GM18870 (cell line): ENCODE measurements around the gene CEP57L1.
"Not testable (repeated sequence)": the region's sequence is repeated elsewhere in the genome, so short reads cannot be mapped to it uniquely, and the experiment has no call there.

Source experiments
- ATAC-seq: cut with Tn5 transposase; IDR thresholded peaks from one replicate; pipeline ENCODE4 v1.9.1; 2021; ENCODE audit warnings: moderate library complexity; ENCODE audit not compliant: unreplicated experiment

Gene CEP57L1

DNA sequence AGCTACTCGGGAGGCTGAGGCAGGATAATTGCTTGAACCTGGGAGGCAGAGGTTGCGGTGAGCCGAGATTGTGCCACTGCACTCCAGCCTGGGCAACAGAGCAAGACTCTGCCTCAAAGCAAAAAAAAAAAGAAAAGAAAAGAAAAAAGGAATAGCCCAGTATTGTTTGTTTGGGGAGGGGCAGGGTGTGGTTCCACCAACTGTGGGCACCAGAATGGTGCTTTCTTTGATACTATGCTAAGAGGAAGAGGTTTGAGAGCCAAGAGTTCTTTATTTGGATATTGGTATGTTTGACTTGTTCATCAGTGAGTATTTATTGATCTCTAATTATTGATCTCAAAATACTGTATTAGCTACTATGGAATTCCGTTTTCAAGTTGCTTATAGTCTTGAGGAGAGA is 72.3 kb downstream of the CEP57L1 start:
- no peak for ATAC-seq

DNA sequence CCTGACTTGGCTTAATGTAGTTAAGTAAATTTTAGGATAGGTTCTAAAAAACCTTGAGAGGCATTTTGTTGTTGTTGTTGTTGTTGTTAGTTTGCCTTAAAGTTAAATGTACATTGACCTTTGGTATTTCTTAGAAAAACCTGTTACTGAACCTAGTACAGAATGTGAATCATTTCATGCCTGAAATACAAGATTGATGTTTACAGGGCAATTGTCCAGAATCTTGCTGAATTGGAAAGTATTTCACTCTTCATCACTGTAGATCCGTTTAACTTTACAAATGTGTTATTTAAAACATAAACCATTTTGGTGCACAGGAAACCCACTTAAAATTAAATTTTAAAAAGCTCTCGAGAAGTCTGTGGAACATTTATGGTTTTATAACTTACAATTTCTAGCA is 75.0 kb downstream of the CEP57L1 start:
- ATAC-seq: no peak

DNA sequence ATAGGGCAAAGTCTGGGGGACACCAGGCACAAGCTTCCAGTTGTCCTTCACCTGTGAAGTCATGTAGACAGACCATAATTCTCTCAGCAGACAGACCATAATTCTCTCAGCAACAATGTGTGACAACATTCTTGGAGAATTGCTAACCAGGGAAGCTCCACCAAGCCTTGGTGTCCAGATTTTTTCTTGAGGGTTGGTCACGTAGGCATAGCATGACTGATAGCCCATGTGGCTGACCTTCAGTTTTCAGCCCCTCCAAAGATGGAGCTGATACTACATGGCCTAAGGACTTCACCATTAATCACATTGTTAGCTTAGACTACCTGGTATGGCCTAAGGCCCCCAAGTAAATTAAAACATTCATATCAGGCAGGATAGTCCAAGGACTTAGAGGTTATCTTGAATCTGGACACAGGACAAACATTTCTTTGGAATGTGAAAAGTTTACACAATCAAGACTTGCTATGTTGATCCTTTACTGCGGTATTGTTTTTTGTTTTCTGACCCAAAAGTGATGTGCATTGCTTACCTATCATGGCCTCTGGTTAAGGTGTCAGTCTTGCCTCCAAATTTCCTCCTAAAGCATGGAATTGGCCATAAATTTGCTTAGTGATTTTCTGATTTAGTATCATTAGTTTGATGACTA is 76.9 kb downstream of the CEP57L1 start:
- ATAC-seq: no peak

DNA sequence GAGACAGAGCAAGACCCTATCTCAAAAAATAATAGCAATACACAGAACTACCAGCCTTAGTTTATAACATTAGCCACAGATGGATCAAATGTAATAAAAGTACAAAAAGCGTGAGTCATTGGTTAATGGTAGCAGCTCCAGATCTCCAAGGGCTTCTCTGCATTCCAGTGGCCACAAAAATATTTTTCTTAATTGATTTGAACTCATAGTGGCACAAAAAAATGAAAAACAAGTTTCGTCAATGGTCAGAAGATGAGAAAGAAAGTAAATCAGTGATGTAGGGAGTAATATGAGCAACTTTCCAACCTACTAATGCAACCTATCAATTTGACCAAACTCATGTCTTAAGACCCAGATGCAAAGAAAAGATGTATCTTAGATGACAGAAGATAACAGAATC is 79.6 kb downstream of the CEP57L1 start:
- no peak for ATAC-seq

DNA sequence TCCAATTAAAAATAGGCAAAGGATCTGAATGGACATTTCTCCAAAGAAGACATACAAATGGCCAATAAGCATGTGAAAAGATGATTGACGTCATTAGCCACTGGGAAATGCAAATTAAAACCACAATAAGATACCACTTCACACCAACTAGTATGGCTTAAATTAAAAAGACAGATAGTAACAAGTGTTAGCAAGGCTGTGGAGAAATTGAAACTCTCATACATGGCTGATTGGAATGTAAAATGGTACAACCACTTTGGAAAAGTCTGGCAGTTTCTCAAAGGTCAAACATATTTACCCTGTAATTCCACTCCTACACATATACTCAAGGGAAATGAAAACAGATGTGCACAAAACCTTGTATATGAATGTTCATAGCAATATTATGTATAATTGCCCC is 83.6 kb downstream of the CEP57L1 start:
- ATAC-seq: no peak

DNA sequence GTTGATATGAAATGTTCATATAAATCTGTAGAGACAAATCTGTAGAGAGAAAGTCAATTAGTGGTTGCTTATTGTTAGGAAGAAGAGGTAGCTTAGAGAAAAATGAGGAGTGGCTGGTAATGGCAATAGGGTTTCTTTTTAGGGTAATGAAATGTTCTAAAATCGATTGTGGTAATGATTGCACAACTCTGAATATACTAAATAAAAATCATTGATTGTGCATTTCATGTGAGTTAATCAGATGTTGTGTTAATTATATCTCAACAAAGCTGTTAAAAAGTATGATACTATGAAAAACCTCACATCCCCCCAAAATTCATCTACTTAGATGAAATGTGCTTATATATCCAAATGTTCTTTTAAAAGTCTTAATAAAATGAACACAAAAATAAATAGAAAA is 84.2 kb downstream of the CEP57L1 start:
- ATAC-seq: no peak

DNA sequence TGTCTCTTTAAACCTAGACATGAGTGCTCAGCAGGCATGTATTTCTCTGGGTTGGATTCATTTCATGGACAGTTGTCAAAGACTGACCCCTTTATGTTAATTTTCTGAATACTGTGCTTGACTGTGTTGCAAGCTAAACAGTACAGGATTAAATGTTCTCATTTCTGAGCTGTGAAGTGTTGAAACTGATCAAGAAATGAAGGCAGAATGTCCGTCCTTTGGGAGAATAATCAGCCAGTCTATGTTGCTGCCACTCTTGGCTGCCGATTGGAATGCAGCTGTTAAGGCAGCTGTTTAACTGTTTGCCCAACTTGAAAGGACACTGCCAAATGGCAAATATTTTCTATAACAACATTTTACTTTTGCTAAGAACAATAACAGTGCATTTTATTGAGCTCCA is 87.3 kb downstream of the CEP57L1 start:
- ATAC-seq: no peak

DNA sequence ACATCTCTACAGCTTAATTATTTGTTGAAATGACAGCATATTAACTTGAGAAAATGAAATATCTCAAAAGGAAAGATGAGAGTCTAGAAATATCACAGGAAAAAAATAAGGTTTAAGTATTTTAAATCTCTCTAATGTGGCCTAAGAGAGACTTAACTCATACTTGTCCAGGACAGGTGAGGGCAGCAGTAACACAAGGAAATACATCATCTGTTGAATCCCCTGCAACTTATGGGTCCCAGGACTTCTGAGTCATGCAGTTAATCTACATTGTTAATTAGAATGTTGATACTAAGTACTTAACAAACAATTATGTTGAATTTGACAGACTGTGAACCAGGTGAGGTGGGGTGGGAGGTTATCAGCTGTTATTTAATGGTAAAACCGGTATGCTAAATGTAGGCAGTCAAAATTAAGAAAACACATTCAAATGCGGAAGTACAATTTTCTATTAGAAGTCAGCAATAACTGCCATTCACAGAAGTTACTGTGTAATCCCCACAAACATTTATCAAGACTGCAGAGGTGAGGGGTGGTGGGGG is 87.9 kb downstream of the CEP57L1 start:
- no peak for ATAC-seq

DNA sequence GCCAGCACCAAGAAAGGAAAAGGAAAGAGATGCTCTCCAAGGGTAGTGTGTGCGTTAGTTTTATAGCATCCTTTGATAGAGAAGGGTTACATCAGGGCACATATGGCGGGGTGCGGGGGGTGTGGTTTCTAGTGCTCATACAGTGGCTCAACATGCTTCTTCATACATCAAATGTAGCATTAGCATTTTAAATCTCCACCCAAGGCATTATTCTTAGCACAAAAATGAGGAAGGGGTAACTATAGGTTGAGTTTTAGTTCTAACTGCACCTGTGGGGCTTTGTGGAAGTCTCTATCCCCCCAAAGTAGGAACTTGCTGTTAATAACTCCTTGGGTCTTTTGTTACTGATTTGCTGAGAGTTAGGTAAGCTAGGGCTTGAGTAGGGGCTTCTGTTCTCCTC is 89.3 kb downstream of the CEP57L1 start:
- ATAC-seq: no peak

DNA sequence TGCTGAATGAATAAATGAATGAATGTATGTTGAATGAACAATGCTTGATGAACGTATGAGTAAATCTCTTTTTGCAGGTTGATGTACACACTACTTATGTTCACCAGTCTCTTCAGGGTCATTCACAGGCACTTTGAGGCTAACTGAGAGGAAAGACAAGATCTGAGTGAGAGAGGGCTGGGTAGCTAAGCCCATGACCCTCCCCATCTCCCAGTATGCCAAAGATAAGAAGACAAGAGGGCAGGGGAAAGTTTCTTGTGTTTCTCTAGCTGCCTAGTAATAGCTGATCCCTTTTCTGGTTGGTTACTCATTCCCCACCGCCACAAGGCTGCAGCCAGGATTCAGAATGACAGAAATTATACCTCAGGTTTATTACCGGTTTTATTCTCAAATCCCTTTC is 90.7 kb downstream of the CEP57L1 start:
- ATAC-seq: no peak

DNA sequence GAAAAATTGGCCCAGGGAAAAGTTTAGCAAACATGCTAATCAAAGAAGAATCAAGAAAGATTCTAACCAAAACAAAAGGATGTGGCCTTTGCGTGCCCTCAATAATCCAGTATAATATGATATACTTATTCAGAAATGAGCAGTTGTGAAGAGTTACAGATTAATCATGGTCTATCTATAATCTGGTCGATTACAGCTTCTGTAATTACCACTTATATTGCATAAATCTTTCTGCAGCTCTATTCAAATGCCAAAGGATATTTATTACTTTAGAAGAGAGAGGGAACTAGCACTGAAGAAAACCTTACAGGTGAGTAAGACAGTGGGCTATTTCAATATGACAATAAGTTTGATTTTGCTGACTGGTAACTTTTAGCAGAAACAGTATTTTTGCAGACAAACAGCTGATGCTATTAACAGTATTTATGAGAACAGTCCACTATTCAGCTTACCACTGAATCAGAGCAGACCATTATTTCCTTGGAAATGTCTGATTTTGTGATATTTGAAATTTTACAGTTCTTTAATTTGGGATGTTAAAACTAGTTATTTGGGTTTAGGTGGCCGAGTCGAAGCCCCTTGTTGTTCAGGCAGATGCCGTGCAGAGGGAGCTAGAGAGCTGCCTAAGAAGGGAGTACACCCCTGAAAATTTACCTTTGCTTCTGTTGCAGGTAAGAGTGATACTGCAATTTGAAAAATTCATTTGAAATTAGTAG is 92.2 kb downstream of the CEP57L1 start:
- no peak for ATAC-seq

DNA sequence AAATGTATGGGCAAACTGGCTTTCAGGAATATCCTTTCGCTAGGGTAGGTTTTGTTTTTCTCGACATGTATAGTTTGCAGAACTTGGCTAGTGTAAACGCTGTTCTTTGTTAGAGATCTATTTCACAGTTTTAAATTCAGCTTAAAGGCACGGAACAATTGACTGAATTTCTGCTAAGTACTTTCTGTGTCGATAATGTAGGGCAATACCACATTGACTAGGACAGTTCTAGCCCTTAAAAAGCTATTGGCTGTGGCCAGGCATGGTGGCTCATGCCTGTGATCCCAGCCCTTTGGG is 92.8 kb downstream of the CEP57L1 start:
- no peak for ATAC-seq

DNA sequence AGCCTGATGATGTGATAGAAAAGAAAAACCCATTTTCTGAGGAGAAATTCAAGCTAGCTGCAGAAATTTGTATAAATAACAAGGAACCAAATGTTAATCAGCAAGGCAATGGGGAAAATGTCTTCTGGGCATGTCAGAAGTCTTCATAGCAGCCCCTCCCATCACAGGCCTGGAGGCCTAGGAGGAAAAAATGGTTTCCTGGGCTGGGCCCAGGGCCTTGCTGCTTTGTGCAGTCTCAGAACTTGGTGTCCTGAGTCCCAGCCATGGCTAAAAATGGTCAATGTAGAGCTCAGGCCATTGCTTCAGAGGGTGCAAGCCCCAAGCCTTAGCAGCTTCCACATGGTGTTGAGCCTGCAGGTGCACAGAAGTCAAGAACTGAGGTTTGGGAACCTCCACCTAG is 96.1 kb downstream of the CEP57L1 start:
- not testable (repeated sequence) for ATAC-seq

DNA sequence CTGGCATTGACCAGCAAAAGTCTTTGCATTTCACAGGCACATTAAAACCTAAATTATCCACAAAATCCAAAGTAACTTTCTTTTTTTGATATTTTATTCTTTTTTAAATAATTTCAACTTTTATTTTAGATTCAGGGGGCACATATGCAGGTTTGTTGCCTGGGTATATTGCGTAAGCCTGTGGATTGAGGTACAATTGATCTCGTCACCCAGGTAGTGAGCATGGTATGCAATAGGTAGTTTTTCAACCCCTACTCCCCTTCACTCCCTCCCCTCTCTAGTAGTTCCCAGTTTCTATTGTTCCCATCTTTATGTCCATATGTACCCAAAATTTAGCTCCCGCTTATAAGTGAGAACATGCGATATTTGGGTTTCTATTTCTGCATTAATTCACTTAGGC is 97.6 kb downstream of the CEP57L1 start:
- ATAC-seq: no peak

DNA sequence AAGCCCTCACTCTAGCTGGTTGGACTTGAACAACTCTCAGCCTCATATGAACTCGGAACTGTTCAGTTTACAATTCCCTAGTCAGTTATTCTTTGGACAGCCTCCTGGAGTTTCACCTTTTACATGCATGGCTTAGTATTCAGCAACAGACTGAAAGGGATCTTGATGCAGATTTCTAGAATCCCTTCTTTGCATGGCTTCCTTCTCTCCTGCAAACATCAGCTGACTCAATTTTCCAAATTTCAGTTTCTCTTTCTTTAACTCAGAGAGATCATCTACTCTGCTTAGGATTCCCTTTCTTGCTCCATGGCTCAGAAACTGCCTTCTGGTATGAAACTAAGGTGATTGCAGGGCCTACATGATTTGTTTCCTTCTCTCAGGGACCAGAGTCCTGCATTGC is 99.6 kb downstream of the CEP57L1 start:
- no peak for ATAC-seq

DNA sequence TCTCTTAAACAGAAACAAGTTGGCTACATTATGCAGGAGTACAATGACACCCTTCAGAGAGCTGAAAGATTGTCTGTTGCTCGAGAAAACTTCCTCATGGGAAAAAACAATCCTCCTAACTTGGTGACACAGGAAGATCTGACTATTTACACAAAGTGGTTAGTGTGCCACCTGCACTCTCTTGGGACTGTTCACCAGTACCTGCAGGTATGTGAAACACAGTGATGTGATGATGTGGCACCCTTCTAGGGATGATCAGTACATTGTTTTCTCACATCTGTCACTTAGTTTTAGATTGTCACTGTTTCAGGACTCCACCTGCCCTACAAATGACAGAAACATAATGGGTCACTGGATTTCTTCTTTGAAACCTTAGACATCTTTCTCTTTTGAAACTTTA is 101.8 kb downstream of the CEP57L1 start:
- ATAC-seq: no peak

DNA sequence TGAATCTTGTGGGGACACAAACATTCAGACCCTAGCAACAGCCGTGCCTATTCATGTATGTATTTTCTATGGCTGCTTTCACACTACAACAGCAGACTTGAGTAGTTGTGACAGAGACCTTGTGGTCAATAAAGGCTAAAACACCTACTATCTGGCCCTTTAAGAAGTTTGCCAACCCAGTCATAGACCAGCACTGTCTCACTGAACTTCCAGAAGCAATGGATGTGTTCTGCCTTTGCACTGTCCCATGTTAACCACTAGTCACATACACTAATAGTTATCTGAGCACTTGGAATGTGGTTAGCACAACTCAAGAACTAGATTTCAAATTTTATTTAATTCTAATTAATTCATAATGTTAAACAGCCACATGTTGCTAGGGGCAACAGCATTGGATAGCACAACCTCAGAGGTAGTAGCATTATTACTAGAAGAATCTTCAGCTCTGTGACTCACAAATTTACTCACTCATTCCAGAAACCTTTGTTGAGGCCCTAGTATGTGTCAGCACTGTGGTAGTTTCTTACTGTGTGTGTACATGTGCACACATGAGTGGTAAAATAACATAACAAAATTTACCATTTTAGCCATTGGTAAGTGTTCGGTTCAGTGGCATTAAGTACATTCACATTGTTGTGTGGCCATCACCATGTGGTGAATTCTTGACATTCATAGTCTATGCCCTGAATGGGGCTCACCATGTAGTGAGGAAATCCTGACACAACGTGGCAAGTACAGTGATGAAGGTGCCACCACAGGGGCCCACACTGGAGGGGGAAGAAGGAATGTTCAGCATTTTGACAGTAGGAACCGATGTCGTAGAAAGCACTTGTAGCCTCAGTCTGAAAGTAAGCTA is 107.3 kb downstream of the CEP57L1 start:
- no peak for ATAC-seq

DNA sequence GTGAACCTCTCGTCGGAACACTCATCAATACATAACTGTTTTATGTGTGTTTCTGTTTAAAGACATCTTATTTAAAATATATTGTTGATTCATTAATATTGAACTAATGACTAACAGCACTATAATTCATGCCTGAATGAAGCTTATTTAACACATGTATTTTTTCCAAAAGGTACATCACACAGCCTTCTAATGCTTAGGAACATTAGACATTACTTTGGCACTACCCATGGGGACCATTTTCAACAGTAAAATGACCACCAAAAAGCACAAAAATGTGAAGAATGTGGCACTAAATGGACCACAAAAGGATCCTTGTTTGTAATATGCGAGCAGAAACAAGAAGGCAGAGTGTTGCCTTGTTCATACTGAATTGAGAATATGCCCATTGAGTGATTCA is 109.2 kb downstream of the CEP57L1 start:
- no peak for ATAC-seq

DNA sequence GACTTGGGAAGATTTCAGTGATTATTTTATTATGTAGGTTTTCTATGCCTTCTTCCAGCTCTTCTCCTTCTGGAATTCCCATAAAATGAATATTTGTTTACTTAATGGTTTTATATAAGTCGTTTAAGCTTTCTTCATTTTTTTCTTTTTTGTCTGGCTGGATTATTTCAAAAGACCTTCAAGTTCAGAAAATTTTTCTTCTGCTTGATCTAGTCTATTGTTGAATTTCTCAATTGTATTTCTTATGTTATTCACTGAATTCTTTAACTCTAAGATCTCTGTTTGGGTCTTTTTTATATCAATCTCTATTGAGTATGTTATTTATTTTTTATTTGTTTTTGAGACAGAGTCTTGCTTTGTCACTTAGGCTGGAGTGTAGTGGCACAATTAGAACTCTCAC is 117.4 kb downstream of the CEP57L1 start:
- ATAC-seq: no peak
